GM12873 (cell line): ENCODE results near the gene PTPRD.

Experiments used
- TF ChIP-seq, protein P1 (sequence below): IDR thresholded peaks from 2 replicates; pipeline ENCODE4 v1.5.1; 2012; ENCODE audit warnings: low read depth, mild to moderate bottlenecking, moderate library complexity, low read length, control low read depth; ENCODE audit not compliant: insufficient read depth; ENCODE audit errors: missing control alignments

Gene PTPRD

DNA sequence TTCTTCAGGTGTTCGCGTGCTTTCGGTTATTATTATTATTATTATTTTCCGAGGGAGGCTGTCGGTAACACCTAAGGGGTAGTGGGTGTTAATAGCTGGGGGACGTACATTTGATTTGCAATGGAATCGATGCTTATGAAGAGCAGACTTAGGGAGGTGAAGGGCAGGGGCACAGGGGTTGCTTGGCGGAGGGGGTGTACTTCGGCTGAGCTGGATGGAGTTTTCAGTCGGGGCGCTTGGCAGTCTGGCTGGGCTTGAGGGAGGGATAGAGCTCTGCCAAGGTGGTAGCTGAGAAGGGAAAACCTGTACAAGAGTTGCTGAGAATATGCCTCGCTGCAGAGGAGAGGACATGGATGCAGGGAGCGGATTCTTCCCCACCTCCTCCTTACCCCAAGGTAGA, 617 bp upstream of the PTPRD start:
- TF ChIP-seq, protein P1, sequence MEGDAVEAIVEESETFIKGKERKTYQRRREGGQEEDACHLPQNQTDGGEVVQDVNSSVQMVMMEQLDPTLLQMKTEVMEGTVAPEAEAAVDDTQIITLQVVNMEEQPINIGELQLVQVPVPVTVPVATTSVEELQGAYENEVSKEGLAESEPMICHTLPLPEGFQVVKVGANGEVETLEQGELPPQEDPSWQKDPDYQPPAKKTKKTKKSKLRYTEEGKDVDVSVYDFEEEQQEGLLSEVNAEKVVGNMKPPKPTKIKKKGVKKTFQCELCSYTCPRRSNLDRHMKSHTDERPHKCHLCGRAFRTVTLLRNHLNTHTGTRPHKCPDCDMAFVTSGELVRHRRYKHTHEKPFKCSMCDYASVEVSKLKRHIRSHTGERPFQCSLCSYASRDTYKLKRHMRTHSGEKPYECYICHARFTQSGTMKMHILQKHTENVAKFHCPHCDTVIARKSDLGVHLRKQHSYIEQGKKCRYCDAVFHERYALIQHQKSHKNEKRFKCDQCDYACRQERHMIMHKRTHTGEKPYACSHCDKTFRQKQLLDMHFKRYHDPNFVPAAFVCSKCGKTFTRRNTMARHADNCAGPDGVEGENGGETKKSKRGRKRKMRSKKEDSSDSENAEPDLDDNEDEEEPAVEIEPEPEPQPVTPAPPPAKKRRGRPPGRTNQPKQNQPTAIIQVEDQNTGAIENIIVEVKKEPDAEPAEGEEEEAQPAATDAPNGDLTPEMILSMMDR: no peak

DNA sequence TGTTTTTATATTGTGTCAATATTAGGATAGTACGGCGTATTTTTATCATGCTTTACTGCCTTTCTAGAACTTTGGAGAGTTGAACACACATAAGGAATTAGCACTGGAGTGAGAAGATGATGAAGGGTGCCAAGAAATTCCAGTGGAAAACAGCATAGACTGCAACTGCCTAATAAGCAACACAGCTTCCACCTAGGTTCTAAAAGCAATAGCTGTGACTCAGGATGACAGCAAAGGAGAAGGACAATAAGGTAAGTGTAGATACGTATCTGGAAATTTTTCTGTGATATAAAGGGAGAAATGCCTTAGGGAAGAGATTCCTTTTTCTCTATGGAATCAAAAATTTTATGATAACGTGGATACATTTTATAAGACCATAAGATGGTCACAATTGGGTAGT, 7.4 kb downstream of the PTPRD start:
- TF ChIP-seq, protein P1: no peak

DNA sequence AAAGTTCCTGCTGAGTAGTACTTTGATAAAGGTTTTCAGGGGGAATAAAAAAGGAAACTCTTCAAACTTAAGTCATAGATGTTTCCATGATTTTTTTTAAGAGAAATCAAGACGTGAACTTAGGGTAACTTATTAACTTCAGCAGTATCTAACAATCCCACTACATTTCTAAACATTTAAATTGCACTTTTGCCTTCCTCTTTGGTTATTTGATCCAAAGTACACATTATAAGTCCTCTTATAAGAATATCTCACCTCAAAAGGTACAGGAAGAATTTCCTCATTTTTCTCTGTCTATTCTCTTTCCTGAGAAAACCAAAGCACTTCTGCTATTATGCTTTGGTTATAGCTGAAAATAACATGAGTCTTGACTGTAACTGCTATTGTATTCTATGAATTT, 7.9 kb downstream of the PTPRD start:
- TF ChIP-seq, protein P1: no peak

DNA sequence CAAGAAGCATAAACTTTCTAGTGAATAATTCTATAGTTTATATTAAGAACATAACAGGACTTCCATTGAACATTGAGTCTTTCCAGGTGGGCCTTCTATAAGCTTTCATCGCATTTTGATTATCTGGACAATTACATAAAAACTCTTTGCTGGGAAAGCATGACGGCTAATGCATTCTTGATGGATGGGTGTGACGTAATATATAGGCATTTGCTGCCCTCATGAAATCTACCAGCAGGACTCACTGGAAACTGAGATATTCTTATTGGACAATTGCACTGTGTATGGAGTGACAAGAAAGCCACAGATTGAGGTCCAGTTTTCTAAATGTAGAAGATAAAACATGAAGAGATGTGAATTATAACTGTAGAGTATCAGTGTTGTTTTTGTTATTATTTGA, 15.0 kb downstream of the PTPRD start:
- TF ChIP-seq, protein P1: no peak

DNA sequence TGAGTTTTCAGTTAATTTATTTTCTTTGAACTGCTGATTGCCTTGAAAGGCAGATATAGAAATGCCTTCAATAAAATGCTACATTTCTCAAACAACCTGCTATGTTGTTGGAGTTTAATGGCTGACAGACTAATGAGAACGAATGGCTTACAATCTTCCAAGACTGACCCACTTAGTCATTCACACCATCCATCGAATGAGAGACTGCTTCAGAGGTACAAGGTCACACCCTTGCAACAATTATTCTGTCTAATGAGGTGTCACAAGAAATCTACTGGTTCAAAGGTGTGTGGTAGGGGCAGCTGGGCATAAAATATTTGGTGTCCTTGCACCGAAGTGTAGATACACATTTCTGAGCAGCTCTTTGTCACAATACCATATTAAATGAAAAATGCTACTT, 18.3 kb downstream of the PTPRD start:
- TF ChIP-seq, protein P1: no peak

DNA sequence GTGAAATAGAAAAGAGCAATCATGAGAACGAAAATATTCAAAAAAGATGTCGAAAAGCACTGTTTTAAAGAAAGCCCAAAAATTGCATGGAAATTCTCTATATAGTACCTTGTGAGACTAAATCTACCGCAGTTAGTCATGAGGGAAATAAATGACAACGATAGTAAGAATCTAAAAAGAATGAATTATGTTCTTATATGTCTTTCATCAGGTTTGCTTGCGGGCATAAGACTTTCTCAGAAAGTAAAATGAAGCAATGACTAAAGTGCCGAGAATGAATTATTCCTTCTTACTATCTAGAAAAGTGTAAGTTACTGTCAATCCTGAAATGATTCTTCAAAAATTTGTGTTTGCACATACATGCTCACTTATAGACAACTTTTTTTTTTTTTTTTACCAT, 26.4 kb downstream of the PTPRD start:
- TF ChIP-seq, protein P1: no peak

DNA sequence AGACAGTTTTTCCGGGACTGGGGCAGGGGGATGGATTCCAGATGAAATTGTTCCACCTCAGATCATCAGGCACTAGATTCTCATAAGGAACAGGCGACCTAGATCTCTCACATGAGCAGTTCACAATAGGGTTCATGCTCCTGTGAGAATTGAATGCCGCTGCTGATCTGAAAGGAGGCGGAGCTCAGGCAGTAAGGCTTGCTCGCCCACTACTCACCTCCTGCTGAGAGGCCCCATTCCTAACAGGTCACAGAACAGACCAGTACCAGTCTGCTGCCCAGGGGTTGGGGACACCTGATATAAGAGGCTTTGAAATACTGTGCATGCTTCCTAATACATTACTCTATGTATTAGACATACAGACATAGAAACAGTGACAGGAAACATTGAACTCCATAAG, 41.1 kb downstream of the PTPRD start:
- TF ChIP-seq, protein P1: no peak
